K562 (cell line): Measurements from ENCODE around the gene PTGIR. TPM values are rescaled to one million over a fixed set of nuclear protein-coding genes. Genes with fewer than 3 reads are reported as not detected.
A peak's percentile ranks its signal among the peaks of the same experiment; 100 is the strongest.

Source experiments
- ADNP ChIP-seq: fragments of 200-800 bp; sonication (Bioruptor generic); IDR thresholded peaks from 2 replicates; pipeline ENCODE4 v1.6.1; 2016; ENCODE audit warnings: missing genetic modification characterization, missing compliant biosample characterization
- BCLAF1 ChIP-seq, 2 experiments: fragments of 450-650 bp in 1 of 2; IDR thresholded peaks; 2 replicates each; pipeline ENCODE4 v1.6.1; 2011 to 2017; ENCODE audit warnings: low read depth in 2 of 2, antibody characterized with exemption in 1 of 2, borderline replicate concordance in 1 of 2, low read length in 1 of 2, mild to moderate bottlenecking in 1 of 2, mixed read lengths in 1 of 2; ENCODE audit not compliant: control insufficient read depth in 1 of 2
- CHAMP1 ChIP-seq: fragments of 450-650 bp; IDR thresholded peaks from 2 replicates; pipeline ENCODE4 v1.6.1; 2016; ENCODE audit warnings: mild to moderate bottlenecking
- COPS2 ChIP-seq: fragments of 450-650 bp; conservative IDR thresholded peaks from 2 replicates; pipeline ENCODE4 v1.6.1; 2016; ENCODE audit warnings: mild to moderate bottlenecking, moderate library complexity
- CREM ChIP-seq: IDR thresholded peaks from 2 replicates; pipeline ENCODE4 v1.6.1; 2014; ENCODE audit warnings: antibody characterized with exemption, low read depth
- EWSR1 ChIP-seq: fragments of 450-650 bp; IDR thresholded peaks from 2 replicates; pipeline ENCODE4 v1.6.1; 2018; ENCODE audit warnings: borderline replicate concordance, mild to moderate bottlenecking, low read depth, moderate library complexity; ENCODE audit not compliant: partially characterized antibody
- FOS ChIP-seq: IDR thresholded peaks from 3 replicates; pipeline ENCODE4 v1.6.1; 2011; ENCODE audit not compliant: insufficient read length; ENCODE audit errors: extremely low read depth
- IRF1 ChIP-seq: sonication (generic); formaldehyde crosslinking; IDR thresholded peaks from 2 replicates; pipeline ENCODE4 v1.8.0; 2022; ENCODE audit warnings: missing genetic modification reagents, mild to moderate bottlenecking, borderline replicate concordance
- JUND ChIP-seq, 2 experiments: IDR thresholded peaks; 2 replicates in 1 of 2; 3 replicates in 1 of 2; pipeline ENCODE4 v1.6.1; 2011; ENCODE audit warnings: borderline replicate concordance in 2 of 2, low read depth in 2 of 2, low read length in 2 of 2, improper control_type of control experiment in 1 of 2, missing biosample characterization in 1 of 2, missing genetic modification characterization in 1 of 2, missing genetic modification reagents in 1 of 2
- MITF ChIP-seq: IDR thresholded peaks from 2 replicates; pipeline ENCODE4 v1.6.1; 2014; ENCODE audit warnings: antibody characterized with exemption
- NR4A1 ChIP-seq, 2 experiments: fragments of 250-450 bp in 1 of 2; fragments of 450-650 bp in 1 of 2; sonication (Bioruptor Pico) in 1 of 2; IDR thresholded peaks; 2 replicates each; pipeline versions ENCODE4 v1.4.0 to v1.6.1; 2016 to 2020; ENCODE audit warnings: mild to moderate bottlenecking in 2 of 2, missing compliant biosample characterization in 1 of 2, missing genetic modification characterization in 1 of 2, moderate library complexity in 1 of 2
- POLR2AphosphoS2 ChIP-seq: IDR thresholded peaks from 2 replicates; pipeline ENCODE4 v1.6.1; 2012; ENCODE audit warnings: low read length, improper control_type of control experiment
- RBM17 ChIP-seq: fragments of 200-400 bp; formaldehyde crosslinking; IDR thresholded peaks from 2 replicates; pipeline ENCODE4 v1.6.1; 2017; ENCODE audit warnings: low read depth, mild to moderate bottlenecking, low read length, borderline replicate concordance
- TAF9B ChIP-seq: fragments of 450-650 bp; IDR thresholded peaks from 2 replicates; pipeline ENCODE4 v1.6.1; 2018; ENCODE audit warnings: mild to moderate bottlenecking; ENCODE audit not compliant: partially characterized antibody
- XRCC5 ChIP-seq: fragments of 200-400 bp; formaldehyde crosslinking; IDR thresholded peaks from 2 replicates; pipeline ENCODE4 v1.6.1; 2017; ENCODE audit warnings: low read depth, mild to moderate bottlenecking, low read length
- ZNF165 ChIP-seq: fragments of 250-450 bp; sonication (Bioruptor Pico); IDR thresholded peaks from 2 replicates; pipeline ENCODE4 v1.4.0; 2020; ENCODE audit warnings: borderline replicate concordance
- polyA plus RNA-seq, 8 experiments: library from polyadenylated mRNA; depleted of rRNA in 4 of 8; stranded (reverse) in 5 of 8; unstranded in 3 of 8; fragments of >200 nt; fragmentation: Nextera tagmentation in 2 of 8; fragmentation: Illumina TruSeq in 1 of 8; extraction: Ambion mirVana in 2 of 8; extraction: Trizol in 1 of 8; gene quantifications; 2 replicates each; pipeline versions ENCODE4 v1.2.1 to v1.2.3, GENCODE V29; 2011 to 2014; ENCODE audit warnings: inconsistent platforms in 1 of 8, missing spikeins in 1 of 8
- total RNA-seq, 7 experiments: library from RNA; depleted of rRNA in 6 of 7; stranded (reverse); fragments of >200 nt in 6 of 7; fragmentation: Illumina TruSeq in 2 of 7; extraction: Trizol in 2 of 7; gene quantifications; 2 replicates each; pipeline versions ENCODE4 v1.2.1 to v1.2.3, GENCODE V29; 2011 to 2021; ENCODE audit warnings: low replicate concordance in 1 of 7

PTGIR gene
- total and polyA plus RNA-seq, 9 of the 15 experiments (the other 6 are each of a cell fraction or from before 2014, with no cell fraction given) = 0.11 to 3.4 (median 1.1) TPM; not detected in 1

GRCh38 chr19:46610851-46611770 is 13.8 kb downstream of the PTGIR start (continued):
- TF ChIP-seq POLR2AphosphoS2 = peak; percentile 85; the same call in 1 of the 2 replicates
- no peak for TF ChIP-seq ZNF165 (CRISPR knock-in tag)
- TF ChIP-seq IRF1 (CRISPR knock-in tag) = no peak
- no peak; the same call in 1 of the 2 replicates for TF ChIP-seq XRCC5
- TF ChIP-seq RBM17 = no peak
- TF ChIP-seq ADNP (tag) = no peak
- no peak for TF ChIP-seq MITF
- no peak for TF ChIP-seq CREM
- no peak for TF ChIP-seq FOS
- TF ChIP-seq EWSR1 = no peak
- TF ChIP-seq NR4A1 (CRISPR knock-in tag; IDR thresholded peaks at IDR 0.05) = no peak
- TF ChIP-seq NR4A1 (tag; IDR thresholded peaks at IDR 0.05) = no peak
- TF ChIP-seq BCLAF1 (IDR thresholded peaks at IDR 0.05; ENCODE audit: borderline replicate concordance in 1 of 2, control insufficient read depth in 1 of 2, low read depth in 2 of 2, low read length in 1 of 2) = no peak
- TF ChIP-seq CHAMP1 = no peak
- no peak for TF ChIP-seq COPS2
- TF ChIP-seq TAF9B = no peak
- TF ChIP-seq JUND (IDR thresholded peaks at IDR 0.05; ENCODE audit: borderline replicate concordance, low read depth, low read length) = no peak
- no peak for TF ChIP-seq JUND (tag; IDR thresholded peaks at IDR 0.05; ENCODE audit: borderline replicate concordance, low read depth, low read length)
